HCT116 (cell line): Measurements from ENCODE around the gene CHST8. TPM values are rescaled to one million over a fixed set of nuclear protein-coding genes. Genes with fewer than 3 reads are reported as not detected.

Experiments used
- ATAC-seq: fragments of 200-7000 bp; cut with Tn5 transposase; 2 replicates; pipeline ENCODE4 v1.9.1; 2020; ENCODE audit warnings: mild to moderate bottlenecking, moderate library complexity
- BruUV-seq: library from RNA; stranded (reverse); fragments of 400-500 nt; replicated peaks from 2 replicates; lab custom pipeline; 2021; lab: Mats Ljungman, UMichigan
- CTCF ChIA-PET: fragments of 300-600 bp; sonication (Branson Sonifier 250); formaldehyde crosslinking; loops from one replicate; lab custom pipeline; 2021; ENCODE audit warnings: antibody characterized with exemption; lab: Charles Lee
- POLR2A ChIA-PET: fragments of 300-600, 350-600 bp; sonication (Branson Sonifier 250); formaldehyde crosslinking; loops from one replicate; lab custom pipeline; 2021; ENCODE audit warnings: antibody characterized with exemption; lab: Charles Lee
- RAD21 ChIA-PET, 2 experiments: fragments of 300-600 bp; sonication (Branson Sonifier 250); formaldehyde crosslinking; loops; one replicate each; lab custom pipeline; 2023; ENCODE audit warnings: low total read pairs in 2 of 2; ENCODE audit not compliant: uncharacterized antibody in 2 of 2, unreplicated experiment in 2 of 2, low non-redundant PET in 1 of 2; lab: Charles Lee
- DNase-seq: peaks from one replicate; pipeline ENCODE4 v3.0.0-alpha.2; 2010; ENCODE audit warnings: low read depth, low spot score
- H2AFZ ChIP-seq: fragments of 200-600 bp; shearing (Covaris generic), sonication (generic); 2 replicates; pipeline ENCODE4 v1.6.1; 2017; ENCODE audit warnings: low read depth, mixed run types, mixed read lengths, antibody characterized with exemption, low read length; ENCODE audit not compliant: poor library complexity, severe bottlenecking
- H3K27ac ChIP-seq: 2 replicates; pipeline ENCODE4 v1.5.1; 2012; ENCODE audit warnings: low read depth, low read length
- H3K27me3 ChIP-seq: fragments of 200-600 bp; sonication (generic); 2 replicates; pipeline ENCODE4 v1.6.1; 2016; ENCODE audit warnings: mixed run types, low read length, mixed read lengths; ENCODE audit not compliant: insufficient read depth
- H3K36me3 ChIP-seq, 2 experiments: fragments of 200-500 bp in 1 of 2; fragments of 200-600 bp in 1 of 2; sonication (Bioruptor generic) in 1 of 2; sonication (generic) in 1 of 2; 2 replicates each; pipeline versions ENCODE4 v1.5.1 to v1.6.1; 2014 to 2016; ENCODE audit warnings: low read length in 2 of 2, inconsistent platforms in 1 of 2, mixed read lengths in 1 of 2, mixed run types in 1 of 2; ENCODE audit not compliant: insufficient read depth in 2 of 2, control insufficient read depth in 1 of 2
- H3K4me1 ChIP-seq, 2 experiments: fragments of 200-600 bp in 1 of 2; sonication (generic) in 1 of 2; 2 replicates each; pipeline versions ENCODE4 v1.5.1 to v1.6.1; 2012 to 2017; ENCODE audit warnings: low read length in 2 of 2, inconsistent platforms in 1 of 2, mild to moderate bottlenecking in 1 of 2, mixed read lengths in 1 of 2, mixed run types in 1 of 2, moderate library complexity in 1 of 2; ENCODE audit not compliant: insufficient read depth in 2 of 2, control insufficient read depth in 1 of 2
- H3K4me2 ChIP-seq: fragments of 200-600 bp; sonication (generic); 2 replicates; pipeline ENCODE4 v1.6.1; 2017; ENCODE audit warnings: mixed run types, low read length, mixed read lengths
- H3K4me3 ChIP-seq, 2 experiments: fragments of 200-600 bp in 1 of 2; sonication (generic) in 1 of 2; replicated peaks in 1 of 2; 2 replicates each; pipeline ENCODE4 v1.5.1; 2011 to 2016; ENCODE audit warnings: low read length in 2 of 2, control low read depth in 1 of 2, low read depth in 1 of 2, mild to moderate bottlenecking in 1 of 2, mixed read lengths in 1 of 2, mixed run types in 1 of 2
- H3K79me2 ChIP-seq: fragments of 200-600 bp; sonication (generic); 2 replicates; pipeline ENCODE4 v1.6.1; 2017; ENCODE audit warnings: mild to moderate bottlenecking, mixed run types, low read length, moderate library complexity, mixed read lengths; ENCODE audit not compliant: insufficient read depth
- H3K9ac ChIP-seq: fragments of 200-600 bp; sonication (generic); 2 replicates; pipeline ENCODE4 v1.6.1; 2016; ENCODE audit warnings: low read length, mixed read lengths
- H3K9me2 ChIP-seq: fragments of 200-600 bp; sonication (generic), shearing (Covaris generic); 2 replicates; pipeline ENCODE4 v1.6.1; 2017; ENCODE audit warnings: mixed run types, mild to moderate bottlenecking, moderate library complexity; ENCODE audit not compliant: insufficient read depth
- H3K9me3 ChIP-seq, 2 experiments: fragments of 200-500 bp in 1 of 2; fragments of 200-600 bp in 1 of 2; sonication (Bioruptor generic) in 1 of 2; sonication (generic) in 1 of 2; 2 replicates each; pipeline ENCODE4 v1.6.1; 2014 to 2017; ENCODE audit warnings: low read length in 2 of 2, mixed read lengths in 2 of 2, inconsistent platforms in 1 of 2, low read depth in 1 of 2, mild to moderate bottlenecking in 1 of 2, mixed run types in 1 of 2, moderate library complexity in 1 of 2; ENCODE audit not compliant: control insufficient read depth in 1 of 2, insufficient read depth in 1 of 2
- H4K20me1 ChIP-seq: fragments of 200-600 bp; sonication (generic), shearing (Covaris generic); 2 replicates; pipeline ENCODE4 v1.6.1; 2017; ENCODE audit warnings: mixed run types, mild to moderate bottlenecking, moderate library complexity; ENCODE audit not compliant: insufficient read depth
- CBX3 ChIP-seq: IDR thresholded peaks from 2 replicates; pipeline ENCODE4 v1.6.1; 2012; ENCODE audit warnings: low read depth
- EGR1 ChIP-seq: IDR thresholded peaks from 2 replicates; pipeline ENCODE4 v1.6.1; 2012; ENCODE audit warnings: low read depth
- ELF1 ChIP-seq: IDR thresholded peaks from 2 replicates; pipeline ENCODE4 v1.6.1; 2012; ENCODE audit warnings: low read depth, borderline replicate concordance
- JUND ChIP-seq: IDR thresholded peaks from 2 replicates; pipeline ENCODE4 v1.6.1; 2012
- RAD21 ChIP-seq: IDR thresholded peaks from 2 replicates; pipeline ENCODE4 v1.6.1; 2012; ENCODE audit warnings: low read depth, mild to moderate bottlenecking
- SIN3A ChIP-seq: IDR thresholded peaks from 2 replicates; pipeline ENCODE4 v1.6.1; 2012; ENCODE audit warnings: low read depth
- SP1 ChIP-seq: IDR thresholded peaks from 2 replicates; pipeline ENCODE4 v1.6.1; 2012; ENCODE audit warnings: low read depth
- SRF ChIP-seq: IDR thresholded peaks from 2 replicates; pipeline ENCODE4 v1.6.1; 2012; ENCODE audit warnings: low read depth
- TCF7L2 ChIP-seq: IDR thresholded peaks from 2 replicates; pipeline ENCODE4 v1.7.0; 2011; ENCODE audit warnings: borderline replicate concordance, inconsistent platforms; ENCODE audit not compliant: insufficient read depth, insufficient read length; ENCODE audit errors: extremely low read depth
- YY1 ChIP-seq: IDR thresholded peaks from 2 replicates; pipeline ENCODE4 v1.6.1; 2011; ENCODE audit warnings: low read length, low read depth, moderate library complexity, mild to moderate bottlenecking; ENCODE audit not compliant: insufficient replicate concordance; ENCODE audit errors: extremely low read depth
- ZFX ChIP-seq: fragments of 450-650 bp; IDR thresholded peaks from 2 replicates; pipeline ENCODE4 v1.6.1; 2017
- intact Hi-C: fragments of 100-400 bp; cut with micrococcal nuclease; formaldehyde crosslinking; loops from 2 replicates; pipeline ENCODE4 v1.10.0; 2022
- total RNA-seq: library from RNA; stranded (reverse); gene quantifications from one replicate; pipeline ENCODE4 v1.2.1, GENCODE V29; 2021; ENCODE audit not compliant: unreplicated experiment
- TF ChIP-seq, protein P1 (sequence below): IDR thresholded peaks from 2 replicates; pipeline ENCODE4 v1.6.1; 2011; ENCODE audit warnings: mild to moderate bottlenecking, low read length, moderate library complexity; ENCODE audit not compliant: insufficient replicate concordance; ENCODE audit errors: extremely low read depth
- TF ChIP-seq, protein P2 (sequence below), 3 experiments: fragments of 200-600 bp in 1 of 3; sonication (generic) in 1 of 3; IDR thresholded peaks in 2 of 3; conservative IDR thresholded peaks in 1 of 3; 2 replicates each; pipeline ENCODE4 v1.5.1; 2012 to 2017; ENCODE audit warnings: low read depth in 2 of 3, low read length in 2 of 3, antibody characterized with exemption in 1 of 3, borderline replicate concordance in 1 of 3, control low read depth in 1 of 3, mild to moderate bottlenecking in 1 of 3, mixed read lengths in 1 of 3, mixed run types in 1 of 3, moderate library complexity in 1 of 3; ENCODE audit not compliant: insufficient read depth in 1 of 3
- TF ChIP-seq, protein P3 (sequence below): IDR thresholded peaks from 2 replicates; pipeline ENCODE4 v1.6.1; 2012; ENCODE audit warnings: low read depth
- TF ChIP-seq, protein P4 (sequence below): IDR thresholded peaks from 2 replicates; pipeline ENCODE4 v1.6.1; 2012
- TF ChIP-seq, protein P5 (sequence below): IDR thresholded peaks from 2 replicates; pipeline ENCODE4 v1.6.1; 2012

Gene CHST8
- total RNA-seq, 1 experiment from 2014 or later, result not detected

DNA sequence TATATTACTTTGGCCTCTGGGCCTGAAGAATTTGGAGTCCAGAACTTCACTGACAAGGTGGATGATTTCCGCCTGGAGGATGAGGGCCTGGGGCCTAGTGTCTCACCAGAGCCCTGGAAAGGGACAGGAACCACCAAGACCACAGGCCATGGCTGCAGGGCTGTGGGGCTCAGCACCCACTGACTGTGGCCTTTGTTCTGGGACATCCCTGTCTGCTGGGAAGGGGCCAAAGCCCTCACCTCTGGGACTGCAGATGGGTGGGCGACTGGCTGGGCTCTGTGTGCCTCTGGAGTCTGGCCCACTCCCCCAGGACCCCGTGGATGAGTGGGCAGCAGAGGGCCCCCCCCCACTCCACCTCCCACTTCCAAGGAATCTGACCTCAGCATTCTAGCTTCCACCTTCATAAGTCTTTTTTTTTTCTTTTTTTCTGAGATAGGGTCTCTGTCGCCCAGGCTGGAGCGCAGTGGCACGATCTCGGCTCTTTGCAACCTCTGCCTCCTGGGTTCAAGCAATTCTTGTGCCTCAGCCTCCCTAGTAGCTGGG is 20.3 kb downstream of the CHST8 start:
- H3K9me2 ChIP-seq, result no peaks in the 10 kb centered on the region
- CTCF ChIA-PET, result no interaction called here
- no peak for DNase-seq
- H3K27me3 ChIP-seq, result no peaks in the 10 kb centered on the region
- H3K79me2 ChIP-seq, result no peaks in the 10 kb centered on the region
- H4K20me1 ChIP-seq, result no peaks in the 10 kb centered on the region
- H3K27ac ChIP-seq, result no peak overlapping the region
- RAD21 ChIA-PET, result no interaction called here
- H3K4me3 ChIP-seq, result no peak overlapping the region
- POLR2A ChIA-PET, result no interaction called here
- no peaks in the 10 kb centered on the region for H3K36me3 ChIP-seq
- BruUV-seq, result no TSS peak
- TF ChIP-seq EGR1 (no peak), ELF1 (no peak), SP1 (no peak), RAD21 (no peak), SIN3A (no peak), SRF (no peak), TCF7L2 (no peak), CBX3 (no peak), JUND (no peak), ZFX (no peak), YY1 (no peak)
- TF ChIP-seq, protein P1, sequence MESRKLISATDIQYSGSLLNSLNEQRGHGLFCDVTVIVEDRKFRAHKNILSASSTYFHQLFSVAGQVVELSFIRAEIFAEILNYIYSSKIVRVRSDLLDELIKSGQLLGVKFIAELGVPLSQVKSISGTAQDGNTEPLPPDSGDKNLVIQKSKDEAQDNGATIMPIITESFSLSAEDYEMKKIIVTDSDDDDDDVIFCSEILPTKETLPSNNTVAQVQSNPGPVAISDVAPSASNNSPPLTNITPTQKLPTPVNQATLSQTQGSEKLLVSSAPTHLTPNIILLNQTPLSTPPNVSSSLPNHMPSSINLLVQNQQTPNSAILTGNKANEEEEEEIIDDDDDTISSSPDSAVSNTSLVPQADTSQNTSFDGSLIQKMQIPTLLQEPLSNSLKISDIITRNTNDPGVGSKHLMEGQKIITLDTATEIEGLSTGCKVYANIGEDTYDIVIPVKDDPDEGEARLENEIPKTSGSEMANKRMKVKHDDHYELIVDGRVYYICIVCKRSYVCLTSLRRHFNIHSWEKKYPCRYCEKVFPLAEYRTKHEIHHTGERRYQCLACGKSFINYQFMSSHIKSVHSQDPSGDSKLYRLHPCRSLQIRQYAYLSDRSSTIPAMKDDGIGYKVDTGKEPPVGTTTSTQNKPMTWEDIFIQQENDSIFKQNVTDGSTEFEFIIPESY, result no peak
- TF ChIP-seq, protein P2, sequence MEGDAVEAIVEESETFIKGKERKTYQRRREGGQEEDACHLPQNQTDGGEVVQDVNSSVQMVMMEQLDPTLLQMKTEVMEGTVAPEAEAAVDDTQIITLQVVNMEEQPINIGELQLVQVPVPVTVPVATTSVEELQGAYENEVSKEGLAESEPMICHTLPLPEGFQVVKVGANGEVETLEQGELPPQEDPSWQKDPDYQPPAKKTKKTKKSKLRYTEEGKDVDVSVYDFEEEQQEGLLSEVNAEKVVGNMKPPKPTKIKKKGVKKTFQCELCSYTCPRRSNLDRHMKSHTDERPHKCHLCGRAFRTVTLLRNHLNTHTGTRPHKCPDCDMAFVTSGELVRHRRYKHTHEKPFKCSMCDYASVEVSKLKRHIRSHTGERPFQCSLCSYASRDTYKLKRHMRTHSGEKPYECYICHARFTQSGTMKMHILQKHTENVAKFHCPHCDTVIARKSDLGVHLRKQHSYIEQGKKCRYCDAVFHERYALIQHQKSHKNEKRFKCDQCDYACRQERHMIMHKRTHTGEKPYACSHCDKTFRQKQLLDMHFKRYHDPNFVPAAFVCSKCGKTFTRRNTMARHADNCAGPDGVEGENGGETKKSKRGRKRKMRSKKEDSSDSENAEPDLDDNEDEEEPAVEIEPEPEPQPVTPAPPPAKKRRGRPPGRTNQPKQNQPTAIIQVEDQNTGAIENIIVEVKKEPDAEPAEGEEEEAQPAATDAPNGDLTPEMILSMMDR (IDR thresholded peaks at IDR 0.05 in 2 of 3, conservative IDR thresholded peaks at IDR 0.05 in 1 of 3; ENCODE audit: borderline replicate concordance in 1 of 3, insufficient read depth in 1 of 3, low read depth in 2 of 3, low read length in 2 of 3), result no peak
- TF ChIP-seq, protein P3, sequence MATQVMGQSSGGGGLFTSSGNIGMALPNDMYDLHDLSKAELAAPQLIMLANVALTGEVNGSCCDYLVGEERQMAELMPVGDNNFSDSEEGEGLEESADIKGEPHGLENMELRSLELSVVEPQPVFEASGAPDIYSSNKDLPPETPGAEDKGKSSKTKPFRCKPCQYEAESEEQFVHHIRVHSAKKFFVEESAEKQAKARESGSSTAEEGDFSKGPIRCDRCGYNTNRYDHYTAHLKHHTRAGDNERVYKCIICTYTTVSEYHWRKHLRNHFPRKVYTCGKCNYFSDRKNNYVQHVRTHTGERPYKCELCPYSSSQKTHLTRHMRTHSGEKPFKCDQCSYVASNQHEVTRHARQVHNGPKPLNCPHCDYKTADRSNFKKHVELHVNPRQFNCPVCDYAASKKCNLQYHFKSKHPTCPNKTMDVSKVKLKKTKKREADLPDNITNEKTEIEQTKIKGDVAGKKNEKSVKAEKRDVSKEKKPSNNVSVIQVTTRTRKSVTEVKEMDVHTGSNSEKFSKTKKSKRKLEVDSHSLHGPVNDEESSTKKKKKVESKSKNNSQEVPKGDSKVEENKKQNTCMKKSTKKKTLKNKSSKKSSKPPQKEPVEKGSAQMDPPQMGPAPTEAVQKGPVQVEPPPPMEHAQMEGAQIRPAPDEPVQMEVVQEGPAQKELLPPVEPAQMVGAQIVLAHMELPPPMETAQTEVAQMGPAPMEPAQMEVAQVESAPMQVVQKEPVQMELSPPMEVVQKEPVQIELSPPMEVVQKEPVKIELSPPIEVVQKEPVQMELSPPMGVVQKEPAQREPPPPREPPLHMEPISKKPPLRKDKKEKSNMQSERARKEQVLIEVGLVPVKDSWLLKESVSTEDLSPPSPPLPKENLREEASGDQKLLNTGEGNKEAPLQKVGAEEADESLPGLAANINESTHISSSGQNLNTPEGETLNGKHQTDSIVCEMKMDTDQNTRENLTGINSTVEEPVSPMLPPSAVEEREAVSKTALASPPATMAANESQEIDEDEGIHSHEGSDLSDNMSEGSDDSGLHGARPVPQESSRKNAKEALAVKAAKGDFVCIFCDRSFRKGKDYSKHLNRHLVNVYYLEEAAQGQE, result no peak
- TF ChIP-seq, protein P4, sequence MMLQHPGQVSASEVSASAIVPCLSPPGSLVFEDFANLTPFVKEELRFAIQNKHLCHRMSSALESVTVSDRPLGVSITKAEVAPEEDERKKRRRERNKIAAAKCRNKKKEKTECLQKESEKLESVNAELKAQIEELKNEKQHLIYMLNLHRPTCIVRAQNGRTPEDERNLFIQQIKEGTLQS, result no peak
- TF ChIP-seq, protein P5, sequence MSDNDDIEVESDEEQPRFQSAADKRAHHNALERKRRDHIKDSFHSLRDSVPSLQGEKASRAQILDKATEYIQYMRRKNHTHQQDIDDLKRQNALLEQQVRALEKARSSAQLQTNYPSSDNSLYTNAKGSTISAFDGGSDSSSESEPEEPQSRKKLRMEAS, result no peak
- TF ChIP-seq, all 23 proteins: peak for 0
- ATAC-seq, result no peak
- no peak overlapping the region for H2AFZ ChIP-seq
- intact Hi-C loops, result no loop called here
- H3K4me1 ChIP-seq, result no peaks in the 10 kb centered on the region
- no peak overlapping the region for H3K9ac ChIP-seq
- H3K9me3 ChIP-seq, result no peaks in the 10 kb centered on the region
- H3K4me2 ChIP-seq, result no peak overlapping the region
